A549 (cell line): Measurements from ENCODE around the gene IGF1R.
A peak's percentile ranks its signal among the peaks of the same experiment; 100 is the strongest.

ENCODE experiments used
- CBX2 ChIP-seq: fragments of 200-600 bp; sonication (generic); IDR thresholded peaks from 2 replicates; pipeline ENCODE4 v1.6.1; 2016; ENCODE audit warnings: low read depth, mild to moderate bottlenecking, borderline replicate concordance
- CEBPB ChIP-seq, 2 experiments: fragments of >200 bp in 1 of 2; sonication (Bioruptor Twin) in 1 of 2; formaldehyde crosslinking in 1 of 2; IDR thresholded peaks; 2 replicates each; pipeline ENCODE4 v1.6.1; 2012 to 2016
- ESRRA ChIP-seq: fragments of 150-350 bp; IDR thresholded peaks from 2 replicates; pipeline ENCODE4 v1.6.1; 2014; ENCODE audit warnings: mild to moderate bottlenecking, low read length, borderline replicate concordance
- HDAC2 ChIP-seq: fragments of 200-600 bp; sonication (generic); IDR thresholded peaks from 2 replicates; pipeline ENCODE4 v1.6.1; 2016
- JUN ChIP-seq, 2 experiments: fragments of >200 bp; sonication (Bioruptor Twin); formaldehyde crosslinking; IDR thresholded peaks; 2 replicates in 1 of 2; 3 replicates in 1 of 2; pipeline ENCODE4 v1.6.1; 2016 to 2017
- KDM1A ChIP-seq: fragments of 200-600 bp; sonication (generic); IDR thresholded peaks from 2 replicates; pipeline ENCODE4 v1.6.1; 2016; ENCODE audit warnings: low read depth, mild to moderate bottlenecking
- KDM5A ChIP-seq: fragments of 200-600 bp; sonication (generic); IDR thresholded peaks from 2 replicates; pipeline ENCODE4 v1.6.1; 2016; ENCODE audit warnings: antibody characterized with exemption, mild to moderate bottlenecking
- POLR2A ChIP-seq: IDR thresholded peaks from 2 replicates; pipeline ENCODE4 v1.6.1; 2012; ENCODE audit warnings: mild to moderate bottlenecking, low read length
- SMC3 ChIP-seq: fragments of >200 bp; sonication (Bioruptor Twin); formaldehyde crosslinking; IDR thresholded peaks from 3 replicates; pipeline ENCODE4 v1.6.1; 2018; ENCODE audit warnings: inconsistent platforms
- SREBF2 ChIP-seq: fragments of 450-650 bp; IDR thresholded peaks from 2 replicates; pipeline ENCODE4 v1.6.1; 2014; ENCODE audit warnings: mild to moderate bottlenecking, moderate library complexity
- TF ChIP-seq, protein P1 (sequence below): fragments of >200 bp; sonication (Bioruptor Twin); formaldehyde crosslinking; IDR thresholded peaks from 3 replicates; pipeline ENCODE4 v1.5.1; 2016
- TF ChIP-seq, protein P2 (sequence below): IDR thresholded peaks from 2 replicates; pipeline ENCODE4 v1.6.1; 2012

DNA sequence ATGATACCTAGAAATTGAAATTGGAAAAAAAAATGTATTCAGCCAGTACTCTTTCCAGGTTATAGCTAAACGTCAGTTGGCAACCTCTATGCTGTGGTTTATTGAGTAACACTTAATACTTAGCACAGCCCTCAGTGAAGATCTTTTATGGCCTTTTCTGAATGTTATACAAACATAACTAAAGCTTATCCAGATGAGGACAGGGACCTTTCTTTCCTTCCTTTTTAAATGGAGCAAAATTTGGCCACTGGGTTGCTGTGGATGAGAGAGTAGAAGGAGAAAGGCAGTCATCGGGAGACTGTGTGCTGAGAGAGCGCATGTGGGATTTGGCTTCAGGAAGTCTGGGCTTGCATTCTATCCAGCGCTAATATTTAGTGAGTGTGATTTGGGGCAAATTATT, 36.1 kb downstream of the IGF1R start:
- TF ChIP-seq, protein P1, sequence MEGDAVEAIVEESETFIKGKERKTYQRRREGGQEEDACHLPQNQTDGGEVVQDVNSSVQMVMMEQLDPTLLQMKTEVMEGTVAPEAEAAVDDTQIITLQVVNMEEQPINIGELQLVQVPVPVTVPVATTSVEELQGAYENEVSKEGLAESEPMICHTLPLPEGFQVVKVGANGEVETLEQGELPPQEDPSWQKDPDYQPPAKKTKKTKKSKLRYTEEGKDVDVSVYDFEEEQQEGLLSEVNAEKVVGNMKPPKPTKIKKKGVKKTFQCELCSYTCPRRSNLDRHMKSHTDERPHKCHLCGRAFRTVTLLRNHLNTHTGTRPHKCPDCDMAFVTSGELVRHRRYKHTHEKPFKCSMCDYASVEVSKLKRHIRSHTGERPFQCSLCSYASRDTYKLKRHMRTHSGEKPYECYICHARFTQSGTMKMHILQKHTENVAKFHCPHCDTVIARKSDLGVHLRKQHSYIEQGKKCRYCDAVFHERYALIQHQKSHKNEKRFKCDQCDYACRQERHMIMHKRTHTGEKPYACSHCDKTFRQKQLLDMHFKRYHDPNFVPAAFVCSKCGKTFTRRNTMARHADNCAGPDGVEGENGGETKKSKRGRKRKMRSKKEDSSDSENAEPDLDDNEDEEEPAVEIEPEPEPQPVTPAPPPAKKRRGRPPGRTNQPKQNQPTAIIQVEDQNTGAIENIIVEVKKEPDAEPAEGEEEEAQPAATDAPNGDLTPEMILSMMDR: no peak
- no peak for TF ChIP-seq SMC3
- no peak for TF ChIP-seq HDAC2
- no peak for TF ChIP-seq KDM1A
- TF ChIP-seq SREBF2: no peak
- no peak for TF ChIP-seq ESRRA
- TF ChIP-seq POLR2A: no peak
- TF ChIP-seq CBX2: no peak
- TF ChIP-seq, protein P2, sequence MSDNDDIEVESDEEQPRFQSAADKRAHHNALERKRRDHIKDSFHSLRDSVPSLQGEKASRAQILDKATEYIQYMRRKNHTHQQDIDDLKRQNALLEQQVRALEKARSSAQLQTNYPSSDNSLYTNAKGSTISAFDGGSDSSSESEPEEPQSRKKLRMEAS: no peak
- TF ChIP-seq CEBPB (IDR thresholded peaks at IDR 0.05): peak in 1 of 2 experiments; percentile 43; a peak in 1 of 4 replicates
- no peak for TF ChIP-seq JUN (IDR thresholded peaks at IDR 0.05)
- no peak for TF ChIP-seq KDM5A
